ENCODE measurements around the gene FUS. TPM values are rescaled to one million over a fixed set of nuclear protein-coding genes. Genes with fewer than 3 reads are reported as not detected.
A peak's percentile ranks its signal among the peaks of the same experiment; 100 is the strongest.

The FUS gene
- 100 to 1,000 TPM in 1 of 2 donors, 10 to 100 TPM in 1; 63.9 to 141 TPM for total RNA-seq

DNA sequence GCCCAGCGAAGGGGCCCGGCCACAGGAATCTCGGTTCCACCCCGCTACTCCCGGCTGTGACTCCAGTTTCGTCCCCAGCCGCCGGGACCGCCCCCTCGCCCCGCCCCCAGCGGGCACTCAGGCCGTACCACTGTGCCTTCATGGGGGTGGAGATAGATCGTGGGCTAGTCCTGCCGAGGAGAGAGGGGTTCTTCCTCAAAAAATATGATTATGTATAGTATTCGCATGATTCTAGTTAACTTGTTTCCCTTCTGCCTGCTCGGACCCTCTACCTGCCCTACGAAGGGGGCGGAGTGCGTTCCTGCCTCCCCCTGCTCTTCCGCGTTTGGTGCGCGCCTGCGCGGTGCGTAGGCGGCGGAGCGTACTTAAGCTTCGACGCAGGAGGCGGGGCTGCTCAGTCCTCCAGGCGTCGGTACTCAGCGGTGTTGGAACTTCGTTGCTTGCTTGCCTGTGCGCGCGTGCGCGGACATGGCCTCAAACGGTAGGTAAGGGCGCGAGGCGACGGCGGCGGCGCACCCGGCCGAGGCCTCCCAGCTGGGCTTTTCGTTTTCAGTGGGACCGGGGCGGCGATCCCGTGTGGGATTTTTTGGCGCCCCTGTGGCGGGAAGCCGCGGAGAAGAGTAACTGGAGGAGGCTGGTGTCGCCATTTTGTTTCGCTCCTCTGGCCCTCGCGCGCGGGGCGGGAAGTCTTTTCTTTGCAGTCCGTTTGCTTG, at the start of gene FUS:
Gene FUS, plus strand, starts transcription at position 393 of the 713 bp plus-strand sequence. Its CDS starts 76 bp downstream, at position 469.
- H3K27me3 ChIP-seq (replicated peaks; ENCODE audit: insufficient read depth), result no peaks in the 10 kb centered on the region
- H3K9me3 ChIP-seq, result no peaks in the 10 kb centered on the region
- H3K4me1 ChIP-seq (ENCODE audit: control insufficient read depth in 1 of 2, low read depth in 2 of 2), result peaks cover 25 to 39% of the 10 kb centered on the region in 2 donors
- H3K4me3 ChIP-seq, result peak within 1 kb of the TSS; percentile 99
- peaks cover 20% of the 10 kb centered on the region for H3K36me3 ChIP-seq
- H3K27ac ChIP-seq, result peak within 1 kb of the TSS; percentile 97
- DNase-seq (ENCODE audit: low spot score) (peak; percentile 41), ATAC-seq (ENCODE audit: insufficient number of reproducible peaks, low FRiP score, low read depth) (peak; percentile 85)
- TF ChIP-seq, protein P1, sequence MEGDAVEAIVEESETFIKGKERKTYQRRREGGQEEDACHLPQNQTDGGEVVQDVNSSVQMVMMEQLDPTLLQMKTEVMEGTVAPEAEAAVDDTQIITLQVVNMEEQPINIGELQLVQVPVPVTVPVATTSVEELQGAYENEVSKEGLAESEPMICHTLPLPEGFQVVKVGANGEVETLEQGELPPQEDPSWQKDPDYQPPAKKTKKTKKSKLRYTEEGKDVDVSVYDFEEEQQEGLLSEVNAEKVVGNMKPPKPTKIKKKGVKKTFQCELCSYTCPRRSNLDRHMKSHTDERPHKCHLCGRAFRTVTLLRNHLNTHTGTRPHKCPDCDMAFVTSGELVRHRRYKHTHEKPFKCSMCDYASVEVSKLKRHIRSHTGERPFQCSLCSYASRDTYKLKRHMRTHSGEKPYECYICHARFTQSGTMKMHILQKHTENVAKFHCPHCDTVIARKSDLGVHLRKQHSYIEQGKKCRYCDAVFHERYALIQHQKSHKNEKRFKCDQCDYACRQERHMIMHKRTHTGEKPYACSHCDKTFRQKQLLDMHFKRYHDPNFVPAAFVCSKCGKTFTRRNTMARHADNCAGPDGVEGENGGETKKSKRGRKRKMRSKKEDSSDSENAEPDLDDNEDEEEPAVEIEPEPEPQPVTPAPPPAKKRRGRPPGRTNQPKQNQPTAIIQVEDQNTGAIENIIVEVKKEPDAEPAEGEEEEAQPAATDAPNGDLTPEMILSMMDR (IDR thresholded peaks at IDR 0.05), result no peak

DNA sequence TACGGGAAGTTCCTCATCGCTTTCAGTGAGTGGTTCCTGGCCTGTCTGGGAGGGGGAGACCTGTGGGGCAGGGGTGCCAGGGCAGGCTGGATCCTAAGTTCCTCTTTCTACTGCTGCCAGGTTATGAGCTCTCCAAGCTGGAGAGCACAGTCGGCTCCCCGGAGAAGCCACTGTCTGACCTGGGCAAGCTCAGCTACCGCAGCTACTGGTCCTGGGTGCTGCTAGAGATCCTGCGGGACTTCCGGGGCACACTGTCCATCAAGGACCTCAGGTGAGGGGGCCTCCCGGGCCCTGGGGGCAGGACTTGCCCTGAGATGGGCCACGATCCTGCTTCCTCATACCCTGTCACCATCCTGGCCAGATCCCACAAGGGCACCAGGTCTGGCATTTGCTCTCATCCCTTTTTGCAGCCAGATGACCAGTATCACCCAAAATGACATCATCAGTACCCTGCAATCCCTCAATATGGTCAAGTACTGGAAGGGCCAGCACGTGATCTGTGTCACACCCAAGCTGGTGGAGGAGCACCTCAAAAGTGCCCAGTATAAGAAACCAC, 49.5 kb upstream of the FUS start:
- DNase-seq (ENCODE audit: low spot score) (no peak), ATAC-seq (ENCODE audit: insufficient number of reproducible peaks, low FRiP score, low read depth) (no peak)
- peaks cover 57% of the 10 kb centered on the region for H3K36me3 ChIP-seq
- no peak overlapping the region for H3K4me3 ChIP-seq
- no peaks in the 10 kb centered on the region for H3K27me3 ChIP-seq (replicated peaks; ENCODE audit: insufficient read depth)
- TF ChIP-seq, protein P1 (IDR thresholded peaks at IDR 0.05), result no peak
- H3K4me1 ChIP-seq (ENCODE audit: control insufficient read depth in 1 of 2, low read depth in 2 of 2), result no peaks in the 10 kb centered on the region
- no peaks in the 10 kb centered on the region for H3K9me3 ChIP-seq
- H3K27ac ChIP-seq, result no peak overlapping the region

DNA sequence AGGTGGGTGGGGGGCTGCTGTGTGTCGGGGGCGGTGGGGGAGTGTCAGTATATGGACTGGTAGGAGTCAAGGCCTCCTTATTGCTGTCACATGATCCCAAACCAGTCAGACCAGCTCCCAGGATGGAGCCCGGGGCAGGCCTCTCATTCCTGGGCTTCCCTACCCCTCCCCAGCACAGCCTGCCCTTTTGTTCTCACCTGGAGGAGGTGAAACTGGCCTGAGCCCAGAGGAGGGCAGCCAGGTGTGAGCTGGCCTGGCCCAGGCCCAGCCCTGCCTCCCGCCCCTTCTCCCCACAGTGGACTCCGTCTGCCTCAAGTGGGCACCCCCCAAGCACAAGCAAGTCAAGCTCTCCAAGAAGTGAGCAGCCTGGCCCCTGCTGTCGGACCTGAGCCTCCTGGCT, 49.0 kb upstream of the FUS start:
- Histone ChIP-seq H3K36me3 (peaks cover 52% of the 10 kb centered on the region), H3K9me3 (no peaks in the 10 kb centered on the region), H3K4me1 (ENCODE audit: control insufficient read depth in 1 of 2, low read depth in 2 of 2) (no peaks in the 10 kb centered on the region), H3K27me3 (replicated peaks; ENCODE audit: insufficient read depth) (no peaks in the 10 kb centered on the region), H3K4me3 (no peak overlapping the region), H3K27ac (no peak overlapping the region)
- no peak for ATAC-seq (ENCODE audit: insufficient number of reproducible peaks, low FRiP score, low read depth)
- TF ChIP-seq, protein P1 (IDR thresholded peaks at IDR 0.05), result no peak
- DNase-seq (ENCODE audit: low spot score), result no peak

DNA sequence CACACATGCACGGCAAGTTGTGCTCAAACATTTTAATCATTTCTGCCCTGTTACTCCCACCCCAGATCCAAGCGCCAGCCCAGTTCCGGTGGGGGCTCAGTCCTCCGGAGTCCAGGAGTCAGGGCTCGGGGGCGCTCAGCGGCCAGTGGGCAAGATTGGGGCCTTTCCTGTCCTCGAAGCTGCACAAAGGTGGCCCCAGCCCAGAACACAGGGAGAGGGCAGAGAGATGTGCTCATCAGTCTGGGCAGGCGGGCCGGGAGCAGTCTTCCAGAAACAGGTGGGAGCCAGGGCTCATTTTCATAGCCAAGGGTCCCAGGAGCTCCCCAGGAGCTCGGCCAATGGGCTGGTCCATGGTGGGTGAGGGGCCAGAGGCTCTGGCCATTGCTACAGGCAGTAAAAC, 48.5 kb upstream of the FUS start:
- H3K36me3 ChIP-seq, result peaks cover 49% of the 10 kb centered on the region
- no peak for ATAC-seq (ENCODE audit: insufficient number of reproducible peaks, low FRiP score, low read depth)

DNA sequence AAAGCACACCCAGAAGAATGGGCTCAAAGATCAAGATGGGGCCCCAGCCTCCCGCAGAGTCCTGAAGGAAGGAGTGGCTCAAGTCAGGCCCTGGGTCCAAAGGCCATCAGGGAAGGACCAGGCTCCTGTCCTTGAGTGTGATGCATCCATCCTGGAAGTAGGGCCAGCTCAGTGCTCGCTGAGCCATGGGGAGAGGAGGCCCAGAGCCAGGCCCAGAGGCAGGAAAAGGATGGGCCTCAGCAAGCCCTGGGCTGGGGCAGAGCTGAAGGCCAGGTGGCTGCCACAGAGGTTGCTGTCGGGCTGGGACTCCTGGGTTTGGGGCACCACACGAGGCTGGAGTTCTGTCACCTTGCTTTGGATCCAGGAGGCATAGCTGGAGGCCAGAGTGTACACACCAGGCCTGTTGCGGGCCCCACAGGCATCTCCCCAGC, 48.1 kb upstream of the FUS start:
- Histone ChIP-seq H3K36me3 (peaks cover 48% of the 10 kb centered on the region), H3K9me3 (no peaks in the 10 kb centered on the region), H3K4me1 (ENCODE audit: control insufficient read depth in 1 of 2, low read depth in 2 of 2) (no peaks in the 10 kb centered on the region), H3K4me3 (no peak overlapping the region), H3K27ac (no peak overlapping the region), H3K27me3 (replicated peaks; ENCODE audit: insufficient read depth) (no peaks in the 10 kb centered on the region)
- DNase-seq (ENCODE audit: low spot score) (no peak), ATAC-seq (ENCODE audit: insufficient number of reproducible peaks, low FRiP score, low read depth) (no peak)
- TF ChIP-seq, protein P1 (IDR thresholded peaks at IDR 0.05), result no peak

More for the DNA sequence above, 48.5 kb upstream of the FUS start:
- H3K27ac ChIP-seq, result no peak overlapping the region
- H3K4me1 ChIP-seq (ENCODE audit: control insufficient read depth in 1 of 2, low read depth in 2 of 2), result no peaks in the 10 kb centered on the region
- DNase-seq (ENCODE audit: low spot score), result no peak
- no peaks in the 10 kb centered on the region for H3K27me3 ChIP-seq (replicated peaks; ENCODE audit: insufficient read depth)
- TF ChIP-seq, protein P1 (IDR thresholded peaks at IDR 0.05), result no peak
- H3K4me3 ChIP-seq, result no peak overlapping the region
- no peaks in the 10 kb centered on the region for H3K9me3 ChIP-seq
